ENCODE results near the gene COMT. TPM values are rescaled to one million over a fixed set of nuclear protein-coding genes. Genes with fewer than 3 reads are reported as not detected.

Gene COMT
- total RNA-seq, 4 donors from 2014 or later = 88.9 to 175 (median 108) TPM

DNA sequence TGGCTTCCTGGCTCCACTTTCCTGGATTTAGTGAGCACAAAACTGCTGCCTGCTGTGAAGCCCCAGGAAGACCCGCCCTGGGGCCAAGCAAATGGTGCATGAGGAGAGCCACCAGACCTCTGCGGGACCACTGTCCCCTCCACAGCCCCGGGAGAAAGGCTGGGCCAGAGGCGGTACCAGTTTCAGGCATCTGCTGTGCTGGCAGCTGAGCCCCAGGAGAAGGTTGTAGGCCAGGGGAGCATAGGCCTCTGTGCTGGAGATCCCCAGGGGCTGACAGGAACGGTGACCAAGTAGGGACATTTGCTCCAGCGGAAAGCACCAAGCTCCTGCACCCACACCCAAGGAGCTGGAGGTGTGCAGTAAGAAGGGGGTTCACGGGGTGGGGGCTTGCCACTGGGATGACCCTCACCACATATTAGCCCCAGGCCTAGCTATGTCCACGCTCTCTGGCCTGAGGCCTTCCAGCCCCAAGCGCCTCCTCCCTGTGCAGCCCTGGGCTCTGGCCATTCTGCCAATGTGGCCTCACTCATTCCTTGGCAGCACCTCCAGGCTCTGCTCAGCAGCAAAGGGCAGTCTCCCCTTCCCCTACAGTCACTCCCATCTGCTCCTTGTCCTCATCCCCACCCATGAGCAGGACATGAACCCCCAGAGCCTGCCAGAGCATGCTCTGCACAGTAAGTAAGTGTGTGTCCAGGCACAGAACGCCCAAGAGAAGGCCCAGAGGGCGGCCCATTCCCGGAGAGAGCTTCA is 24.0 kb upstream of the COMT start:
- no peak overlapping the region for H3K4me3 ChIP-seq
- intact Hi-C loops (cut with DNase I; ENCODE audit: low total_unique reads) = no loop called here
- no peak for DNase-seq
- TF ChIP-seq CTCF (IDR thresholded peaks at IDR 0.05) = no peak
- TF ChIP-seq POLR2A (IDR thresholded peaks at IDR 0.05) = no peak
- H3K27me3 ChIP-seq = no peaks in the 10 kb centered on the region
- H3K4me1 ChIP-seq = no peaks in the 10 kb centered on the region
- no peaks in the 10 kb centered on the region for H3K36me3 ChIP-seq
- no peak overlapping the region for H3K27ac ChIP-seq
- no peaks in the 10 kb centered on the region for H3K9me3 ChIP-seq

- no peak for TF ChIP-seq POLR2A (IDR thresholded peaks at IDR 0.05)
- TF ChIP-seq CTCF (IDR thresholded peaks at IDR 0.05) = no peak
- Histone ChIP-seq H3K4me3 (no peak overlapping the region), H3K9me3 (no peaks in the 10 kb centered on the region), H3K27me3 (no peaks in the 10 kb centered on the region), H3K27ac (no peak overlapping the region), H3K36me3 (no peaks in the 10 kb centered on the region), H3K4me1 (no peaks in the 10 kb centered on the region)
- DNase-seq = no peak
- intact Hi-C loops (cut with DNase I; ENCODE audit: low total_unique reads) = no loop called here
Measured at GRCh38 chr22:19918332-19919106, 23.1 kb upstream of the COMT start.

- Histone ChIP-seq H3K36me3 (no peaks in the 10 kb centered on the region), H3K4me3 (no peak overlapping the region), H3K9me3 (no peaks in the 10 kb centered on the region), H3K27me3 (no peaks in the 10 kb centered on the region), H3K4me1 (no peaks in the 10 kb centered on the region), H3K27ac (no peak overlapping the region)
- no peak for TF ChIP-seq POLR2A (IDR thresholded peaks at IDR 0.05)
- TF ChIP-seq CTCF (IDR thresholded peaks at IDR 0.05) = no peak
- no peak for DNase-seq
- intact Hi-C loops (cut with DNase I; ENCODE audit: low total_unique reads) = no loop called here
Measured at GRCh38 chr22:19919701-19920363, 21.7 kb upstream of the COMT start.

GRCh38 chr22:19921544-19922081 is 20.0 kb upstream of the COMT start:
- H3K4me3 ChIP-seq = no peak overlapping the region
- TF ChIP-seq POLR2A (IDR thresholded peaks at IDR 0.05) (no peak), CTCF (IDR thresholded peaks at IDR 0.05) (no peak)
- H3K27ac ChIP-seq = no peak overlapping the region
- intact Hi-C loops (cut with DNase I; ENCODE audit: low total_unique reads) = no loop called here
- H3K4me1 ChIP-seq = no peaks in the 10 kb centered on the region
- no peaks in the 10 kb centered on the region for H3K9me3 ChIP-seq
- no peak for DNase-seq
- H3K36me3 ChIP-seq = no peaks in the 10 kb centered on the region
- H3K27me3 ChIP-seq = no peaks in the 10 kb centered on the region
